NOMO-1 (cell line): ENCODE results near the gene TFEC.
"Not testable (repeated sequence)": the region's sequence is repeated elsewhere in the genome, so short reads cannot be mapped to it uniquely, and the experiment has no call there.

Source experiments
- DNase-seq, 2 experiments: peaks; one replicate each; lab custom pipeline; 2025; ENCODE audit not compliant: unreplicated experiment in 2 of 2; lab: John Stamatoyannopoulos, UW

Gene TFEC, protein sequence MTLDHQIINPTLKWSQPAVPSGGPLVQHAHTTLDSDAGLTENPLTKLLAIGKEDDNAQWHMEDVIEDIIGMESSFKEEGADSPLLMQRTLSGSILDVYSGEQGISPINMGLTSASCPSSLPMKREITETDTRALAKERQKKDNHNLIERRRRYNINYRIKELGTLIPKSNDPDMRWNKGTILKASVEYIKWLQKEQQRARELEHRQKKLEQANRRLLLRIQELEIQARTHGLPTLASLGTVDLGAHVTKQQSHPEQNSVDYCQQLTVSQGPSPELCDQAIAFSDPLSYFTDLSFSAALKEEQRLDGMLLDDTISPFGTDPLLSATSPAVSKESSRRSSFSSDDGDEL

GRCh38 chr7:116030651-116031276 lies at the start of gene TFEC:
Gene TFEC, minus strand, starts transcription at chr7:116030763. Its CDS starts 46,322 bp downstream, at chr7:115984441.
- peak; percentile 8 to 50 for DNase-seq

DNA sequence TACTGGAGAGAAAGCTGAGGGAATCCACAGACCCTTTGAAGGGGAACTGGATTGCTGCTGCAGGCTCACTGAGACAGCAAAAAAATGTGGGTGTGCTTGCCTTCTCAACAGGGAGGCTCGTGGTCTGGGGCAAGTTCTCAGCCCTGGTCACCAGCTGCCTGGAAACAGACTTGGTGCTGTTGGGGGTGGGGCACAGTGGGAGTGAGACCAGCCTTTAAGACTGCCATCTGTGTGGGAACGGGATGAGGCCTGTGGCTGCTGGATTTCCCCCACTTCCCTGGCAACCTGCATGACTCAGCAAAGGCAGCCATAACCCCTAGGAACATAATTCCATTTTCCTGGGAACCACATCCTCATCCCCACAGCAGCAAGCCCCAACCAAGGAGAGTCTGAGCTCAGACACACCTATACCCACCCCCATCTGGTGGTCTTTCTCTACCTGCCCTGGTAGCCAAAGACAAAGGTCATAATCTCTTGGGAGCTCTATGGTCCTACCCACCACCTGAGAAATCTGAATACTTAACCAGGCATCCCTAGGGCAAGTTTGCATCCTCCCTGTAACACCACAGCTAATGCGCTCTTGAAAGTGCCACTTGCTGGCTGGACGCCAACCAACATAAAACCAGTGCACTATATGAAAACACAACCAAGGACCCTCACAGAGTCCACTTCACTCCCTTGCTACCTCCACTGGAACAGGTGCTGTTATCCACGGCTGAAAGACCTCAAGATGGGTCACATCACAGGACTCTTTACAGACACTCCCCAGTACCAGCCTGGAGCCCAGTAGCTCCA lies 45.0 kb upstream of the TFEC start:
- DNase-seq, result no peak

- no peak for DNase-seq
Observed at GRCh38 chr7:116071629-116072028, 41.1 kb upstream of the TFEC start.

DNA sequence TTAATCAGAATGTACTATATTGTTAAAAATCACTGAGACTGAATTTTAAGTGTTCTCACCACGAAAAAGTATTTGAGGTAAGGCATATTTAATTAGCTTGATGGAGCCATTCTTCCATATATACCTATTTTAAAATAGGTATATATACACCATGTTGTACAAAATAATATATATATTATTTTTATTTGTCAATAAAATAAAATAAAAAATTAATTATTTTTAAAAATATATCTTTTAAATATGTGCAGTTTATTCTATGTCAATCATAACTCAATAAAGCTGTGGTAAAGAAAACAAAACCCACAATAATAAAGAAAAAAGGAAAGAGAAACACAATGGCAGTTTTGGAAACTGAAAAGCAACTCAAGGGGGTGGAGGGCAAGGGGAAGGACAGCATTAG lies 33.6 kb upstream of the TFEC start:
- no peak for DNase-seq

DNA sequence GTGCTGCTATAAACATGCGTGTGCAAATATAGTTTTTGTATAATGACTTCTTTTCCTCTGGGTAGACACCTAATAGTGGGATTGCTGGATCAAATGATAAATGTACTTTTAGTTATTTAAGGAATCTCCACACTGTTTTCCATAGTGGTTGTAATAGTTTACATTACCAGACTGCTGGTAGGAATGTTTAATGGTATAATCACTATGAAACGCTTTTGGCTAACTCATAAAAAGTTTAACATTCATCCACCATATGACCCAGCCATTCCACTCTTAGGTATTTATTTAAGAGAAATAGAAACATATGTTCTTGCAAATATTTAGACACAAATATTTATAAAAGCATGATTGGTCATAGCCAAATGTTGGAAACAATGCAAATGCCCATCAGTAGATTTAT lies 32.1 kb upstream of the TFEC start:
- no peak for DNase-seq

DNA sequence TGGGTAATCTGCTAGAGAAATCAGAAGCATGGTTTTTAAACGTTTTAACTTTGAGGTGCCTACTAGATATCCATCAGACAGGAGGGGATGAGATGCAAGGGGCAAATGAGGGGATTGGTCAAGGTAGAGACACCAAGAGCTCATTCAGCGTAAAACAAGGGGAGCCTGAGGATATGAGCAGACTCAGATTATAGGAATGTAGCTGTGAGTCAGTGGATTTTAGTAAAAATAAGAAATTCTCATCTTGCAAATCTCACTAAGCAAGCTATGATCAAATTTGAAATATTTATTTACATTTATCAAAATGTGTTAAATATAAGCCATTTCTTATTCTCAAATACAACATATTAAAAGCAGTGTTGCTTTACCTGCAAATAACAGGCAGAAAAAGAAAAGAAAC lies 21.4 kb upstream of the TFEC start:
- no peak for DNase-seq

- not testable (repeated sequence) for DNase-seq
Observed at GRCh38 chr7:116047261-116047660, 16.7 kb upstream of the TFEC start.

GRCh38 chr7:116045532-116045931 lies 15.0 kb upstream of the TFEC start:
- no peak for DNase-seq

DNA sequence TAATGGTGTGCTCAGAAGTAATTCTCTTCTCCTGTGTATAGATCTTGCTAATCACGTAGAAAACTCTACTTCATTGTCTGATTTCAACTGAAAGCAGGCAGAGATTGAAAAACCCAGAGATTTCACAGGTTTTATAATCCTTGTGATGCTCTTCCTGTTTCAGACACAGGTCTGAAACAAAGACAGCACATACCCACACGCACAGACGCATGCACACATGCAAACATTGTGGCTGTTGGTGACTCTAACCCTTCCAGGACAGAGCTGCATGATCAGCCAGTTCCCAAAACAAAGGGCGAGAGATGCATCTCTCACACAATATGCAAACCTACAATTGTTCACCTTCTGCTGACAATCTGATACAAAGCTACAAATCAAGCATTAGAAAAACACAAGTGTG lies 11.1 kb upstream of the TFEC start:
- DNase-seq, result no peak

DNA sequence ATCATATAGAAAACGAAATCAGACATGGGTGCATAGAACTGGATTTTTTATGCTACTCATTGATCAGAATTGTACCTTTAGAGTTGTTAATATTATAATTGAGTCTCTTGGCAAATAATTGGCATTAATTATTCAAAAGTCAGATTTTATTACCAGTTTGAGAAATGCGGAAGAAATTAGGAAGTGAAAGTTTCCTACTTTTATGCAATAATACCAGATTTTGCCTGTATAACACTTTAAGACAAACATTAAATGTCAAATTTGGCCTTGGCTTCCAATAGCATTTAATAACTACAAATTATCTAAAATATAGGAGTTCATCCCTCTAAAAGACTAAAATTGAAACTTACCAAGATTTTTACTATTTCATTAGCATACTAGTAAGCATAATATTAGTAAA lies 6.8 kb upstream of the TFEC start:
- peak in 1 of 2 experiments; percentile 18 for DNase-seq

- DNase-seq, result no peak
Observed at GRCh38 chr7:116034411-116034810, 3.8 kb upstream of the TFEC start.

DNA sequence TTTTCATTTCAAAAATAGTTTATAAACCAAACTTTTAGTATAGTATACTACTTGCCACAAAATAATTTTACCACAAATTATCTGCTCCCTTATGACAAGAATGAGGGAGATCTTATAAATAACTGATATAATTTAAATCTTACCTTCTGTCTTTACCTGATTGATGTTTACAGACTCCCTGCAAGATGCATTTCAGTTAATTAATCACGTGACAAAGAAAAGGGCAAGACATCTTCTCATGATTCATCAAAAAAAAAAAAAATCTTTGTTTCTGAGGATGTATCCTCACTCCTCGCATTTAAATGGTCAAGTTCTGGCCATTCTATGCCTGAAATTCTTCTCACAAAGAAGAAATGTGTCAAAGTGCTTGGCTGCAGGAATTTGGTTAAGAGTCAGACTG lies 2.3 kb upstream of the TFEC start:
- no peak for DNase-seq

GRCh38 chr7:116028787-116029186 lies 1.8 kb downstream of the TFEC start:
- peak in 1 of 2 experiments; percentile 13 for DNase-seq

- DNase-seq, result no peak
Observed at GRCh38 chr7:116027786-116028185, 2.8 kb downstream of the TFEC start.

DNA sequence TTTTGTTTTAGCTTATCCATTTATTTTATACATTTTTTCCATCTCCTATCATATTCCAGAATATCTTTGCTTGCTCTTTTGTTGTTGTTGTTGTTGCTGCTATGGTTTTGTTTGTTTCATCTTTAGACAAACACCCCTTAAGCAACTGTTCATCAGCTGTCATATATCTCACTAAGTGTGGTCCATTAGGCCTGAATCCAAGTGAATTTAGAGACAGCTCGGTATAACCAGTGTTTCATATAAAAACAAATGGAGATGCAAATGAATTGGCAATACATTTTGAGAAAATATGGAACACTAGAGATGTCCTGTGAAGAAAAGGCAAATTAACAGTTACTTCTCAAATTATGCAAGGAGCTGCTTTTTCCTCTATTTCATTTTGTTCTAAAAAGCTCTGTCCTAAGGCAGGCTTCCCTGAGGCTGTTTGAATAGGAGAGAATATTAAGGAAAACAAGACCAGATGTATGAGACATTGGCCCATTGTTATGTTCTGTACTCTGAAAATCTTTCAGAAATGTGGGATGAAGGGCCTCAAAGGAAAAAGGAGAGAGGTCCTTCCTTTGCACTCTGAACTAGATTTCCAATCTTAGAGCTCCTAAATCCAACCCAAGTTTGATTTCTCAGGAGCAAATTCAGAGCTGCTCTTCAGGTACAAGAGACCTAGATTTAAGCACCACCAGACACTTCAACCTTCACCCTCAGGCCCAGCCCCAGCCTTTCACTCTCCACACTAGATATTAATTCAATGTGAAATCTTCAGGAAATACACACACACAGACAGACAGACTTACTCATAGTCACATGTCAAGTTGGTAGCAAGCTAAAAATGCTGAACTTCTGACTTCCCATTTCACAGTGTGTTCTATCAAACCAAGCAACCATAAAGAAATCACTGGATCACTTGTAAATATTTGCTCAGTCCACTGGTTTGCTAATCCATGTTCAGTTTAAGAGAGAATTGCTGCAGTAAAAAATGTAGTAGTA lies 5.4 kb downstream of the TFEC start:
- peak in 1 of 2 experiments; percentile 19 for DNase-seq

- DNase-seq, result no peak
Observed at GRCh38 chr7:116021237-116021636, 9.3 kb downstream of the TFEC start.

- no peak for DNase-seq
Observed at GRCh38 chr7:116018731-116019130, 11.8 kb downstream of the TFEC start.

DNA sequence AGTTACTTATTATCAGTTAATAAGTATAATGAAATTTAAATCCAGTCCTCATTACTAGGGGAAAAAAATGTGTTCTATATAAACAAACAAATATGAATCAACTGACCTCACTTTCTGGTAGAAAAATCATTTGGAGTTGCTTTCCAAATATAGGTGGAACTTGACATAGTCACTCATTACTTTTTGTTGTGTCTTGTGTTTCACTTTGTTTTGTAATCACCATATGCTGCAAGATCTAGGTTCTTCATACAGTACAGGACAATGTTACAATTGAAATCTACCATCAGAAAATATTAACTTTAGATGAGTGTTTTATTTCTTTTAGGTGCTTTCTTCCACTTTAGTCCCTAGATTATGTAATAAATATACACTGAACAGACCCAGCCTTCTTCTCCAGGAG lies 16.9 kb downstream of the TFEC start:
- DNase-seq, result no peak

- DNase-seq, result no peak
Observed at GRCh38 chr7:116011584-116011983, 19.0 kb downstream of the TFEC start.

DNA sequence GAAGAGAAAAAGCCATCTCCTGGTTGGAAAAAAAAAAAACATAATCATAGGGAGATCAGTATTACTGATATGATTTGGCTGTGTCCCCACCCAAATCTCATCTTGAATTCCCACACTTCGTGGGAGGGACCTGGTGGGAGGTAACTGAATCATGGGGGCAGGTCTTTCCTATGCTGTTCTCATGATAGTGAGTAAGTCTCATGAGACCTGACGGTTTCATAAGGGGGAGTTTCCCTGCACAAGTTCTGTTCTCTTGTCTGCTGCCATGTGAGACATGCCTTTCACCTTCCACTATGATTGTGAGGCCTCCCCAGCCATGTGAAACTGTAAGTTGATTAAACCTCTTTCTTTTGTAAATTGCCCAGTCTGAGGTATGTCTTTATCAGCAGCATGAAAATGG lies 25.8 kb downstream of the TFEC start:
- DNase-seq, result not testable (repeated sequence)
